KMS-11 (cell line): ENCODE results near the gene CRYGS.
"Not testable (repeated sequence)": the region's sequence is repeated elsewhere in the genome, so short reads cannot be mapped to it uniquely, and the experiment has no call there.

ENCODE experiments used
- H2AFZ ChIP-seq: fragments of 200-600 bp; sonication (generic); 2 replicates; pipeline ENCODE4 v1.6.1; 2016; ENCODE audit warnings: antibody characterized with exemption, mixed run types, low read depth
- H3K27ac ChIP-seq: fragments of 200-600 bp; sonication (generic); 2 replicates; pipeline ENCODE4 v1.6.1; 2016; ENCODE audit warnings: mild to moderate bottlenecking, mixed run types
- H3K27me3 ChIP-seq: fragments of 200-600 bp; sonication (generic); 2 replicates; pipeline ENCODE4 v1.6.1; 2017; ENCODE audit warnings: mild to moderate bottlenecking, low read depth, mixed run types, moderate library complexity; ENCODE audit not compliant: insufficient read depth
- H3K36me3 ChIP-seq: fragments of 200-600 bp; sonication (generic); 2 replicates; pipeline ENCODE4 v1.6.1; 2017; ENCODE audit warnings: mild to moderate bottlenecking, mixed run types; ENCODE audit not compliant: insufficient read depth
- H3K4me1 ChIP-seq: fragments of 200-600 bp; sonication (generic); 2 replicates; pipeline ENCODE4 v1.6.1; 2016; ENCODE audit warnings: mild to moderate bottlenecking, low read depth, mixed run types; ENCODE audit not compliant: poor library complexity, severe bottlenecking
- H3K4me2 ChIP-seq: fragments of 200-600 bp; sonication (generic); 2 replicates; pipeline ENCODE4 v1.7.0; 2016; ENCODE audit warnings: mild to moderate bottlenecking, mixed run types
- H3K4me3 ChIP-seq: fragments of 200-600 bp; sonication (generic); IDR thresholded peaks from 2 replicates; pipeline ENCODE4 v1.6.1; 2017; ENCODE audit warnings: low read depth, low read length, mixed read lengths; ENCODE audit not compliant: insufficient read depth
- H3K79me2 ChIP-seq: fragments of 200-600 bp; sonication (generic); 2 replicates; pipeline ENCODE4 v1.6.1; 2016; ENCODE audit warnings: low read depth, mixed run types; ENCODE audit not compliant: insufficient read depth
- H3K9ac ChIP-seq: fragments of 200-600 bp; sonication (generic); 2 replicates; pipeline ENCODE4 v1.6.1; 2016; ENCODE audit warnings: mild to moderate bottlenecking, mixed run types
- H4K20me1 ChIP-seq: fragments of 200-600 bp; sonication (generic); 2 replicates; pipeline ENCODE4 v1.6.1; 2016; ENCODE audit warnings: mild to moderate bottlenecking, mixed run types; ENCODE audit not compliant: insufficient read depth
- TF ChIP-seq, protein P1 (sequence below): fragments of 200-600 bp; sonication (generic); conservative IDR thresholded peaks from 2 replicates; pipeline ENCODE4 v1.6.1; 2017; ENCODE audit warnings: low read depth, mild to moderate bottlenecking, antibody characterized with exemption, low read length, moderate library complexity, mixed read lengths

Gene CRYGS

DNA sequence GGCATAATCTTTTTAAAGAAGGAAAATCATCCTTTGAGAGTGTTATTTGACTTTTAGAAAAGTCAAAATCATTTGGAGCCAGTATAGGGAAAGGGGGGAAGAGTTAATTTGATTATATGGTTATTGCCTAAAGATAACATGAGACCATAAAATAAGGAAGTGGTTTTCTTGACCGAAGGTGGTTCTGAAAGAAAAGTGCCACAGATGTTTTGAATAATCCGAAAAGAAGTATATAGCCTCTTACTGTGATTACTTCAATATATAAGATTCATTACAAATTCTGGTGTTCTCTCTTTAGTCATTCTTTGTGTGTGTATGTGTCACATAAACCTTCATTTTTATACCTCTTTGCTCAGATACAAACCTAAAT lies 27.4 kb upstream of the CRYGS start:
- Histone ChIP-seq H3K4me2 (peak overlapping the region; percentile 97), H3K4me3 (no peak overlapping the region), H3K79me2 (peaks cover 49% of the 10 kb centered on the region), H3K27ac (no peak overlapping the region), H3K9ac (peak overlapping the region; percentile 97; the same call in 1 of the 2 replicates), H2AFZ (no peak overlapping the region), H3K4me1 (peaks cover 37% of the 10 kb centered on the region), H3K36me3 (peaks cover 13% of the 10 kb centered on the region; the same call in 1 of the 2 replicates), H3K27me3 (no peaks in the 10 kb centered on the region), H4K20me1 (no peaks in the 10 kb centered on the region)
- TF ChIP-seq, protein P1, sequence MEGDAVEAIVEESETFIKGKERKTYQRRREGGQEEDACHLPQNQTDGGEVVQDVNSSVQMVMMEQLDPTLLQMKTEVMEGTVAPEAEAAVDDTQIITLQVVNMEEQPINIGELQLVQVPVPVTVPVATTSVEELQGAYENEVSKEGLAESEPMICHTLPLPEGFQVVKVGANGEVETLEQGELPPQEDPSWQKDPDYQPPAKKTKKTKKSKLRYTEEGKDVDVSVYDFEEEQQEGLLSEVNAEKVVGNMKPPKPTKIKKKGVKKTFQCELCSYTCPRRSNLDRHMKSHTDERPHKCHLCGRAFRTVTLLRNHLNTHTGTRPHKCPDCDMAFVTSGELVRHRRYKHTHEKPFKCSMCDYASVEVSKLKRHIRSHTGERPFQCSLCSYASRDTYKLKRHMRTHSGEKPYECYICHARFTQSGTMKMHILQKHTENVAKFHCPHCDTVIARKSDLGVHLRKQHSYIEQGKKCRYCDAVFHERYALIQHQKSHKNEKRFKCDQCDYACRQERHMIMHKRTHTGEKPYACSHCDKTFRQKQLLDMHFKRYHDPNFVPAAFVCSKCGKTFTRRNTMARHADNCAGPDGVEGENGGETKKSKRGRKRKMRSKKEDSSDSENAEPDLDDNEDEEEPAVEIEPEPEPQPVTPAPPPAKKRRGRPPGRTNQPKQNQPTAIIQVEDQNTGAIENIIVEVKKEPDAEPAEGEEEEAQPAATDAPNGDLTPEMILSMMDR = no peak

DNA sequence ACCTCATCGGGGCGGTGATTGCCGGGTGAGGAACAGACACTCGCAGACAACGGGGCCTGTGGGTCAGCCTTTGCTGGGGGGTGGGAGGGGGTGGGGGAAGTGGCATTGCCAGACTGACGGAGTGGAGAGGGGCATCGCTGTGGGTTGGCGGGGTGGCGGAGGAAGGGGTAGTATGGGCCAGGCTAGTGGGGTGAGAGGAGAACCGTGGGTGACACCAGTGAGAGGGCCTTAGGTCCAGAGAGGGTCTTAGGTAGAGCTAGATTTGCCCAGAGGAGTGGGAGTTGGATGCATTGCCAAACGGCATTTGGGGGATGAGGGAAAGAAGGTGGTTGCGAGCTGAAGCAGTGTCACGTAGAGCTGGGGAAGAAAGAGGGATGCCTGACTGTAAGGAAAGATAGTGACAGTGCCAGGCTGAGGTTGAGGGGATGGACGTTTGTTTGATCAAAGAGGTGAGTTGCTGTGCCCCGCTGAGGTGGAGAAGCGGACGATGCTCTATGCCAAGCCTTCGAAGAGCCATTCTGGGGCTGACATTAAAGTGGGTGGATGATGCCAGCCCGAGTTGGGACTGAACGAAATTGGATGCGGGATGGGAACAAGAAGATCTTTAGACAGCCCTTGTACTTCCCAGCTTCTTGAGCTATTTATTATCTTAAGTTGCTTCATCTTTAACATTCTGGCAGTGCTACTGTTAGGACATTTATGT lies 26.9 kb upstream of the CRYGS start:
- no peaks in the 10 kb centered on the region for H3K27me3 ChIP-seq
- H3K36me3 ChIP-seq = peaks cover 13% of the 10 kb centered on the region; the same call in 1 of the 2 replicates
- no peaks in the 10 kb centered on the region for H4K20me1 ChIP-seq
- peak overlapping the region; percentile 97 for H3K9ac ChIP-seq
- peaks cover 39% of the 10 kb centered on the region for H3K4me1 ChIP-seq
- H3K79me2 ChIP-seq = peaks cover 49% of the 10 kb centered on the region
- H3K4me3 ChIP-seq = peak overlapping the region; percentile 78
- peak overlapping the region; percentile 87 for H3K27ac ChIP-seq
- TF ChIP-seq, protein P1 = no peak
- H2AFZ ChIP-seq = peak overlapping the region; percentile 69
- H3K4me2 ChIP-seq = peak overlapping the region; percentile 97

DNA sequence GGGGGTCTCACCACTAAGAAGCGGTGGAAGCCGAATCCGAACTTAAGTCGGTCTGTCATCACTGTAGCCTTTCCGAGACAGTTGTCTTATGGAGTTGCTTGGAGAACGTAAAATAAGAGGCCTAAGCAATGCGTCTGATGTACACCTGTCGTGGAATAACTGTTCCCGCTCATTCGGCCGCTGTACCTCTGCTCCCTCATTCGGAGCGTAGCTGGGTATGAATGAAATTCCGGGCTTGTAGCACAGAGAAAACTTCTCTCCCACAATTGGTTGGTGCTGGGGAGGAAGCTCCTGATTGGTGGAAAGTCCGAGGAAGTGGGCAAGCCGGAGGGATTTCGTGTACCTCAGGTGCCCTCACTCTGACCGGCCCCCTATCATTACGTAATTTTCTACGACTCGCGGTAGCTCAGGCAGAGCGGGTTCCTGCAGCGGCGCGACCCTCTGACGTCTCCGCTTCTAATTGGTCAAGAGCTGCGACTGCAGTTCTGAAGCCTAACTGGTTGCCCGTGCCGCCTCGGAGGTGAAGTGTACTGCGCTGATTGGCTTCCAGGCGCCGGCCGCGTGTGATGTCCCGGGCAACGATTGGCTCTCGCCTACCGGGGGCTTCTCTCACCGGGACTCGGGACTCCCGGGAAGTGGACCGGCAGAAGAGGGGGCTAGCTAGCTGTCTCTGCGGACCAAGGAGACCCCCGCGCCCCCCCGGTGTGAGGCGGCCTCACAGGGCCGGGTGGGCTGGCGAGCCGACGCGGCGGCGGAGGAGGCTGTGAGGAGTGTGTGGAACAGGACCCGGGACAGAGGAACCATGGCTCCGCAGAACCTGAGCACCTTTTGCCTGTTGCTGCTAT lies 26.1 kb upstream of the CRYGS start, which contains the start of gene DNAJB11:
DNAJB11 (plus strand) TSS at position 625 of the 845 bp plus-strand sequence; CDS start at position 803, 178 bp downstream.
- H2AFZ ChIP-seq = peak within 1 kb of the TSS; percentile 69
- peaks cover 7% of the 10 kb centered on the region; the same call in 1 of the 2 replicates for H3K36me3 ChIP-seq
- H3K4me2 ChIP-seq = peak within 1 kb of the TSS; percentile 97
- TF ChIP-seq, protein P1 = no peak
- H3K9ac ChIP-seq = peak within 1 kb of the TSS; percentile 97
- peaks cover 45% of the 10 kb centered on the region for H3K4me1 ChIP-seq
- H3K4me3 ChIP-seq = peak within 1 kb of the TSS; percentile 87
- peak within 1 kb of the TSS; percentile 87 for H3K27ac ChIP-seq
- H3K79me2 ChIP-seq = peaks cover 52% of the 10 kb centered on the region
- H4K20me1 ChIP-seq = no peaks in the 10 kb centered on the region
- no peaks in the 10 kb centered on the region for H3K27me3 ChIP-seq

DNA sequence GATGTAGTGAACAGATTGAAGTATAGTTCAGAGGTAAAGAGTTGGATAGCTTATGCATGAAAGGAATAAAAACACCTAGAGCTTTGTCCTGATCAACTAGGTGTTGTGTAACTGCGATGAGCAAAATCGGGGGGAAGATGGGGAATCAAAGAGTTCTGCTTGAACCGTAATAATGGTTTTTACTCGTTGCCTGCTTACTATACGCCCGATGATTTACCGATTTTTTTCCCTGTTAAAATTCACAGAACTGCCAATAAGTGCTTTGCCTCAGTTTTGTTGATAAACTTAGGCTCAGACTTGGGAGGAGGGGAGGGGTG lies 25.6 kb upstream of the CRYGS start:
- Histone ChIP-seq H4K20me1 (no peaks in the 10 kb centered on the region), H3K4me1 (peaks cover 46% of the 10 kb centered on the region), H3K36me3 (peaks cover 7% of the 10 kb centered on the region; the same call in 1 of the 2 replicates), H2AFZ (peak overlapping the region; percentile 55), H3K27me3 (no peaks in the 10 kb centered on the region), H3K79me2 (peaks cover 49% of the 10 kb centered on the region), H3K4me3 (peak overlapping the region; percentile 87), H3K27ac (peak overlapping the region; percentile 71), H3K9ac (peak overlapping the region; percentile 78), H3K4me2 (peak overlapping the region; percentile 94)
- TF ChIP-seq, protein P1 = no peak

DNA sequence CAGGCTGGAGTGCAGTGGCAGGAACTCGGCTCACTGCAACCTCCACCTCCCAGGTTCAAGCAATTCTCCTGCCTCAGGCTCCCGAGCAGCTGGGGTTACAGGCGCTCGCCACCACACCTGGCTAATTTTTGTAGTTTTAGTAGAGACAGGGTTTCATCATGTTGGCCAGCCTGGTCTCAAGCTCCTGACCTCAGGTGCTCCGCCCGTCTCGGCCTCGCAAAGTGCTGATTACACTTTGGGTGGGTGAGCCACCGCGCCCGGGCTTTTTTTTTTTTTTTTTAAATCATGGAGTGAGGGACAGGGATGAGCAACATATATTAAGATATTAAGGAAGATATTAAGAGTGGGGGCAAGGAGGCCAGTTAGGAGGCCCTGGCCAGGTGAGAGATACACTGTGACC lies 25.2 kb upstream of the CRYGS start:
- H3K27ac ChIP-seq = peak overlapping the region; percentile 71; the same call in 1 of the 2 replicates
- H3K9ac ChIP-seq = peak overlapping the region; percentile 78; the same call in 1 of the 2 replicates
- peaks cover 49% of the 10 kb centered on the region for H3K79me2 ChIP-seq

More for the DNA sequence above, 25.2 kb upstream of the CRYGS start:
- H3K36me3 ChIP-seq, H4K20me1 ChIP-seq, H3K27me3 ChIP-seq: not testable (repeated sequence)
- peak overlapping the region; percentile 94 for H3K4me2 ChIP-seq
- H2AFZ ChIP-seq = peak overlapping the region; percentile 55; the same call in 1 of the 2 replicates
- peak overlapping the region; percentile 87 for H3K4me3 ChIP-seq
- H3K4me1 ChIP-seq = peaks cover 46% of the 10 kb centered on the region
